Endothelial cell of umbilical vein (primary cell): ENCODE measurements around the gene TMEM266. TPM values are rescaled to one million over a fixed set of nuclear protein-coding genes. Genes with fewer than 3 reads are reported as not detected.

Experiments used
- BruUV-seq: library from RNA; stranded (reverse); fragments of 400-500 nt; replicated peaks from 2 replicates; lab custom pipeline; 2021; lab: Mats Ljungman, UMichigan
- CTCF ChIA-PET: fragments of 300-600, 350-600 bp; sonication (Branson Sonifier 250); formaldehyde crosslinking; loops from one replicate; lab custom pipeline; 2021; ENCODE audit warnings: antibody characterized with exemption, inconsistent platforms; lab: Charles Lee
- POLR2A ChIA-PET: fragments of 300-600, 350-600 bp; sonication (Branson Sonifier 250); formaldehyde crosslinking; loops from one replicate; lab custom pipeline; 2021; ENCODE audit warnings: antibody characterized with exemption, inconsistent platforms; lab: Charles Lee
- DNase-seq: peaks from one replicate; pipeline ENCODE4 v3.0.0-alpha.2; 2011; ENCODE audit warnings: low read depth, low spot score
- FAIRE-seq: peaks from 2 replicates; lab custom pipeline; 2011; peaks lifted over from hg19 to GRCh38; lab: Jason Lieb, UNC
- H2AFZ ChIP-seq: 2 replicates; pipeline ENCODE4 v1.6.0; 2012; ENCODE audit warnings: low read depth, low read length, control low read depth, inconsistent platforms
- H3K27ac ChIP-seq: 2 replicates; pipeline ENCODE4 v1.5.1; 2011; ENCODE audit warnings: low read depth, mild to moderate bottlenecking, control low read depth, low read length, moderate library complexity; ENCODE audit not compliant: insufficient read depth
- H3K27me3 ChIP-seq, 2 experiments: 2 replicates each; pipeline versions ENCODE4 v1.6.0 to v1.6.1; 2011; ENCODE audit warnings: low read length in 2 of 2, mixed read lengths in 1 of 2; ENCODE audit not compliant: control insufficient read depth in 2 of 2, insufficient read depth in 2 of 2
- H3K36me3 ChIP-seq, 2 experiments: 2 replicates in 1 of 2; 3 replicates in 1 of 2; pipeline ENCODE4 v1.5.1; 2011; ENCODE audit warnings: low read length in 2 of 2, mild to moderate bottlenecking in 1 of 2, moderate library complexity in 1 of 2; ENCODE audit not compliant: control insufficient read depth in 2 of 2, insufficient read depth in 2 of 2; ENCODE audit errors: extremely low read depth in 1 of 2
- H3K4me1 ChIP-seq: 3 replicates; pipeline ENCODE4 v1.5.1; 2011; ENCODE audit warnings: mild to moderate bottlenecking, low read length; ENCODE audit not compliant: control insufficient read depth, insufficient read depth; ENCODE audit errors: extremely low read depth
- H3K4me2 ChIP-seq: 2 replicates; pipeline ENCODE4 v1.6.1; 2011; ENCODE audit warnings: low read length, control low read depth, mixed read lengths; ENCODE audit not compliant: insufficient read depth
- H3K4me3 ChIP-seq, 3 experiments: fragments of 200-600 bp in 1 of 3; sonication (generic), shearing (Covaris generic) in 1 of 3; replicated peaks in 1 of 3; 2 replicates each; pipeline ENCODE4 v1.5.1; 2011 to 2016; ENCODE audit warnings: control low read depth in 3 of 3, low read length in 3 of 3, mild to moderate bottlenecking in 2 of 3, inconsistent platforms in 1 of 3, low read depth in 1 of 3, moderate library complexity in 1 of 3; ENCODE audit not compliant: insufficient read depth in 1 of 3
- H3K79me2 ChIP-seq: 2 replicates; pipeline ENCODE4 v1.6.0; 2012; ENCODE audit warnings: low read length, inconsistent platforms; ENCODE audit not compliant: control insufficient read depth, insufficient read depth
- H3K9ac ChIP-seq: replicated peaks from 2 replicates; pipeline ENCODE3; 2011; ENCODE audit warnings: low read length, control low read depth; ENCODE audit not compliant: insufficient read depth; ENCODE audit errors: extremely low read depth
- H3K9me1 ChIP-seq: replicated peaks from 3 replicates; pipeline ENCODE4 v1.6.0; 2011; ENCODE audit warnings: mild to moderate bottlenecking, low read length; ENCODE audit not compliant: control insufficient read depth, insufficient read depth; ENCODE audit errors: extremely low read depth
- H3K9me3 ChIP-seq: replicated peaks from 2 replicates; pipeline ENCODE4 v1.5.1; 2012; ENCODE audit warnings: low read length, inconsistent platforms; ENCODE audit not compliant: control insufficient read depth, insufficient read depth
- H4K20me1 ChIP-seq: replicated peaks from 2 replicates; pipeline ENCODE3; 2011; ENCODE audit warnings: mild to moderate bottlenecking, low read length; ENCODE audit not compliant: control insufficient read depth, insufficient read depth; ENCODE audit errors: extremely low read depth
- CTCF ChIP-seq, 2 donors: IDR thresholded peaks; 1 replicate in 1 of 2; 2 replicates in 1 of 2; pipeline ENCODE4 v1.5.1; 2011; ENCODE audit warnings: low read length in 2 of 2, mild to moderate bottlenecking in 2 of 2, moderate library complexity in 2 of 2, control low read depth in 1 of 2, inconsistent platforms in 1 of 2, low read depth in 1 of 2; ENCODE audit not compliant: insufficient read depth in 1 of 2; ENCODE audit errors: extremely low read depth in 1 of 2
- EZH2 ChIP-seq: IDR thresholded peaks from 2 replicates; pipeline ENCODE4 v1.6.1; 2012; ENCODE audit warnings: borderline replicate concordance, low read depth, mild to moderate bottlenecking, moderate library complexity, low read length, inconsistent platforms; ENCODE audit not compliant: severe bottlenecking
- GATA2 ChIP-seq: IDR thresholded peaks from 2 replicates; pipeline ENCODE4 v1.7.0; 2011; ENCODE audit warnings: low read depth, mild to moderate bottlenecking, moderate library complexity, mixed read lengths, low read length; ENCODE audit not compliant: insufficient read length, insufficient read depth
- JUN ChIP-seq: IDR thresholded peaks from 2 replicates; pipeline ENCODE4 v1.6.1; 2011; ENCODE audit warnings: borderline replicate concordance, low read depth; ENCODE audit not compliant: insufficient read length, insufficient read depth
- MAX ChIP-seq: IDR thresholded peaks from 2 replicates; pipeline ENCODE4 v1.6.1; 2011; ENCODE audit not compliant: insufficient read depth, insufficient read length
- POLR2A ChIP-seq: IDR thresholded peaks from 2 replicates; pipeline ENCODE4 v1.6.1; 2012; ENCODE audit warnings: low read depth, mild to moderate bottlenecking, control low read depth, low read length
- POLR2AphosphoS5 ChIP-seq: IDR thresholded peaks from 2 replicates; pipeline ENCODE4 v1.6.1; 2012; ENCODE audit warnings: low read depth, mild to moderate bottlenecking, control low read depth, low read length, moderate library complexity; ENCODE audit not compliant: insufficient read depth
- dilution Hi-C: fragments of 300-500 bp; cut with MboI; formaldehyde crosslinking; loops from one replicate; pipeline ENCODE4 v1.15.0; 2019; ENCODE audit warnings: low sequenced_read_pairs; ENCODE audit not compliant: extremely low pct_ligation_motif_present
- intact Hi-C: fragments of 100-400 bp; cut with micrococcal nuclease; formaldehyde crosslinking; loops from one replicate; pipeline ENCODE4 v1.10.0; 2022
- polyA plus RNA-seq, 4 experiments: library from polyadenylated mRNA; depleted of rRNA in 3 of 4; stranded (reverse) in 3 of 4; unstranded in 1 of 4; fragments of >200 nt; gene quantifications; 2 replicates each; pipeline versions ENCODE4 v1.2.1 to v1.2.3, GENCODE V29; 2011 to 2012; ENCODE audit warnings: missing spikeins in 1 of 4
- total RNA-seq: library from RNA; stranded (reverse); gene quantifications from 2 replicates; pipeline ENCODE4 v1.2.3, GENCODE V29; 2021

The TMEM266 gene
- total and polyA plus RNA-seq, 2 donors (not counting 3 experiments of a cell fraction or from before 2014, with no cell fraction given): not detected

DNA sequence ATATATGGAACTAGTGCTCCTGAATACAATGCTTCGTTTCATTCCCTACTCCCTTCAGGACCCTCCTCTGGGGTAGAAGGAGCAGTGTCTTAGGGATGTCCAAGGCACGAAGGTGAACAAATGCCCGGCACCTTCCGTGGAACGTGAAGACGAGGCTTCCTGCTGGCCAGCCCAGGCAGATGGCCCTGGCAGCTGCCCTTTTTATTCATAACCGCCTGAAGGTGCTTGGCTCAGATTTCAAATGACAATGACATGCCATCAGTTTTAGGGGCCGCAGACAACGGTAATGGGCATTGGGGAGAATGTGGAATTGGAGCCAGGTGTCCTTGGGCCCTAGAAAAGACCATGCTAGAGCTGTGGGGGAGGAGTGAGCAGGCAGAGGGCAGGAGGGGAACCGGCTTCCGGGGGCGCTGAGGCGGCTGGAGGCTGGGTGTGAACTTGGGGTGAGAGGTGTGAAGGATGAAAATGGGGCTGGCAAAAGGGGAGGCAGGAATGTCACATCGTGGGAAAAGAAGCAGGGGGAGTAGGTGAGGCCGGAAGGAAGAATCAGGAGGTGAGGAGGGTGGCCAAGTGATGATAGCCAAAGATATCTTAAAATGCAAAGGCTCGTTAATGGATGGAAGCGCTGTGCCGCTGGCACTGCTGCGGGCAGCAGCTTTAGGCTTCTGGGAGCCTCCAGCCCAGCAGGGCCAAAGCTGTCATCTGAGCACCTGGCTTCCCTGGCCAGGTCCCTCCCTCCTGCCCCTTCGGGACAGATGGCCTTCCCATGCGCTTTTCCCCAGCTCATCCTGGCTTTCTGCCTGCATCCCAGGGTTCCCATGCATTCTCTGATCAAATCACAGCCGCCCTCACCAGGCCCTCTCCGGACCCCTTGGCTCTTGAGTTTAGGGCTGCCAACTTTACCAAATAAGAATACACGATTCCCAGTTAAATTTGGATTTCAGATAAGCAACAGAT lies 93.7 kb downstream of the TMEM266 start:
- H3K79me2 ChIP-seq: no peaks in the 10 kb centered on the region
- no peaks in the 10 kb centered on the region for H4K20me1 ChIP-seq
- H3K4me3 ChIP-seq: no peak overlapping the region
- H3K9ac ChIP-seq: no peak overlapping the region
- no TSS peak for BruUV-seq
- FAIRE-seq (no peak), DNase-seq (no peak)
- intact Hi-C loops: no loop called here
- H3K4me1 ChIP-seq: peaks cover 4% of the 10 kb centered on the region
- H3K27ac ChIP-seq: no peak overlapping the region
- no peak overlapping the region for H2AFZ ChIP-seq
- dilution Hi-C loops: no loop called here
- POLR2A ChIA-PET: no interaction called here
- H3K27me3 ChIP-seq: no peaks in the 10 kb centered on the region
- CTCF ChIA-PET: interaction anchor here (1.2 kb wide), 1 partner anchor 713 kb away, joined by 3 read pairs; no protein-coding TSS in a partner anchor
- no peak overlapping the region for H3K4me2 ChIP-seq
- TF ChIP-seq GATA2 (no peak), CTCF (IDR thresholded peaks at IDR 0.05; ENCODE audit: extremely low read depth in 1 of 2, insufficient read depth in 1 of 2, low read depth in 1 of 2, low read length in 2 of 2) (no peak), POLR2AphosphoS5 (no peak), POLR2A (no peak), EZH2 (no peak), JUN (no peak), MAX (no peak)
- H3K9me3 ChIP-seq: no peaks in the 10 kb centered on the region
- H3K9me1 ChIP-seq: no peaks in the 10 kb centered on the region
- no peaks in the 10 kb centered on the region for H3K36me3 ChIP-seq
